Right kidney (tissue), 1 donor: ENCODE results near the gene NPM3.
"Not testable (repeated sequence)": the region's sequence is repeated elsewhere in the genome, so short reads cannot be mapped to it uniquely, and the experiment has no call there.

Experiments used
- DNase-seq: peaks from one replicate; pipeline ENCODE4 v3.0.0-alpha.2; 2016

The NPM3 gene

GRCh38 chr10:101814466-101815071, 31.3 kb upstream of the NPM3 start:
- DNase-seq: no peak

- no peak for DNase-seq
Observed at GRCh38 chr10:101812606-101813005, 29.4 kb upstream of the NPM3 start.

GRCh38 chr10:101807158-101807557, 23.9 kb upstream of the NPM3 start:
- DNase-seq: no peak

GRCh38 chr10:101803511-101803910, 20.3 kb upstream of the NPM3 start:
- DNase-seq: no peak

- DNase-seq: no peak
Observed at GRCh38 chr10:101797403-101798059, 14.3 kb upstream of the NPM3 start.

- no peak for DNase-seq
Observed at GRCh38 chr10:101793526-101793925, 10.3 kb upstream of the NPM3 start.

- no peak for DNase-seq
Observed at GRCh38 chr10:101789686-101790085, 6.4 kb upstream of the NPM3 start.

- not testable (repeated sequence) for DNase-seq
Observed at GRCh38 chr10:101789231-101789630, 6.0 kb upstream of the NPM3 start.

GRCh38 chr10:101785801-101786200, 2.6 kb upstream of the NPM3 start:
- no peak for DNase-seq

GRCh38 chr10:101784558-101784957, 1.3 kb upstream of the NPM3 start:
- no peak for DNase-seq

GRCh38 chr10:101783736-101784118, 481 bp upstream of the NPM3 start:
- DNase-seq: no peak

GRCh38 chr10:101781984-101782810, 1.0 kb downstream of the NPM3 start:
- DNase-seq: no peak

- DNase-seq: no peak
Observed at GRCh38 chr10:101781655-101781983, 1.6 kb downstream of the NPM3 start.

GRCh38 chr10:101780818-101781654, 2.2 kb downstream of the NPM3 start:
- peak; percentile 68 for DNase-seq

GRCh38 chr10:101780187-101780817, 2.9 kb downstream of the NPM3 start:
- DNase-seq: peak; percentile 58

GRCh38 chr10:101779544-101780186, 3.6 kb downstream of the NPM3 start:
- DNase-seq: peak; percentile 88

GRCh38 chr10:101778781-101779543, 4.3 kb downstream of the NPM3 start:
- DNase-seq: peak; percentile 73

- no peak for DNase-seq
Observed at GRCh38 chr10:101778151-101778780, 5.0 kb downstream of the NPM3 start.

GRCh38 chr10:101777619-101778145, 5.6 kb downstream of the NPM3 start:
- DNase-seq: no peak
